Caki2 (cell line): ENCODE measurements around the gene NHLH1. TPM values are rescaled to one million over a fixed set of nuclear protein-coding genes. Genes with fewer than 3 reads are reported as not detected.

Source experiments
- DNase-seq: peaks from one replicate; pipeline ENCODE4 v3.0.0-alpha.2; 2015; ENCODE audit warnings: low read depth
- in situ Hi-C: cut with HindIII; loops from 2 replicates; pipeline ENCODE4 v1.10.0; 2016; ENCODE audit warnings: low sequenced_read_pairs, low pct_unique_long_range_greater_than_20kb, mixed read lengths
- total RNA-seq: library from RNA; depleted of rRNA; stranded (reverse); fragments of >200 nt; shearing (Covaris generic); gene quantifications from 2 replicates; pipeline ENCODE4 v1.2.3, GENCODE V29; 2014; ENCODE audit warnings: low replicate concordance; rRNA removed

Gene NHLH1
- total RNA-seq = not detected in 2 replicates

GRCh38 chr1:160366731-160367515, at the start of gene NHLH1:
NHLH1 (plus strand) TSS chr1:160367071; CDS start chr1:160370732, 3,661 bp downstream.
- in situ Hi-C loops = no loop called here
- no peak for DNase-seq

- in situ Hi-C loops = no loop called here
Observed at GRCh38 chr1:160322831-160323230, 44.0 kb upstream of the NHLH1 start.

DNA sequence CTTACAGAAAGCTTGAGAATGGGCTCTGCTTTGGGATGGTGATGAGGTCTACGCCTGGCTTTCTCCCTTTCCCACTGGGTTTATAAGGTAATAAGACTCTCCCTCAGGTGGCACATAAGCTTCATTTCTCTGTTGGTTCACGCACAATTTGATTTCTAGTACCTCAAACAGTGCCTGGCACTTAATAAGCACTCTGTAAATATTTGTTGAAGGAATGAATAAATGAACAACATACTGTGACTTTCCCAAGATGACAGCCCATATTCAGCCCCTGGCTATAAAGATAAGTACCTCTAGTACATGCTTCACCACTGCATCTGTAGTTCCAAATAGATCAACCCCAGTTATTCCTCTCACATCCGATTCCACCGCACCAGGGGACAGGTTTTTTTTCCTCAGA, 41.6 kb upstream of the NHLH1 start:
- in situ Hi-C loops = no loop called here

More at GRCh38 chr1:160322831-160323230, 44.0 kb upstream of the NHLH1 start:
- DNase-seq = no peak

DNA sequence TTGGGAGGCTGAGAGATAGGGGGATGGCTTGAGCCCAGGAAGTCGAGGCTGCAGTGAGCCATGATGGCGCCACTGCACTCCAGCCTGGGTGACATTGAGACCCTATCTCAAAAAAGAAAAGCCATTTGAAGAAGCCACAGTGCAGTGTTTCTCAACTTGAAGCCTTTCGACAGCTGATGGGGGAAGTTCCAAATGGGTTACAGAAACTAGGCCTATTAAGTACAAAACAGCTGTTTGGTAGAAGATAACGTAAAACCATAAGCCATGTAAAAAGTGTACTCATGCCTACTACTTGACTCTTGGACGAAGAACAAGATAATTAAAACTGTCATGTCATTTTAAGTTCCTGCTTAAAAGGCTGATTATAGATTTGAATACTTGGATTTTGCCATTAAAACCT, 40.5 kb upstream of the NHLH1 start:
- no peak for DNase-seq

More for the DNA sequence above, 41.6 kb upstream of the NHLH1 start:
- DNase-seq = no peak

GRCh38 chr1:160328184-160328583, 38.7 kb upstream of the NHLH1 start:
- DNase-seq = no peak
- in situ Hi-C loops = no loop called here

More for the DNA sequence above, 40.5 kb upstream of the NHLH1 start:
- in situ Hi-C loops = no loop called here

- DNase-seq = no peak
- in situ Hi-C loops = no loop called here
Observed at GRCh38 chr1:160330119-160330518, 36.8 kb upstream of the NHLH1 start.

DNA sequence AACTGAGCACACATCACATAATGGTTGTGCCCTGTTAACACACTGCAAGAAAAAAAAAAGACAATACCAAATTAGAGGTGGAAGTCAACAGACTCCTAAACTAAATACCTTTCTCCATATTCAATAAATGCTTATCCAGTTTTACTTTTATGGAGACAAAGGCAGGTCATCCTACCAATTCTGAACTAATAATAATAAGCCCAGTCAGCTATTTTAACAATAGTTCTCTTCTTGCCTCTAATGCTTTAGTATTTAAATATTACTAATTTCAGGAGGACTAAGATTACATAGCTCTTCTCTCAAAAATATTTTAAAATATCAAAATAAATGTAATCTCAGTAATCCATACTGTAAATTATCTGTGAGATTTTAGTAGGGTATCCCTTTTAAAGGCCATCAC, 34.4 kb upstream of the NHLH1 start:
- in situ Hi-C loops = no loop called here
- DNase-seq = no peak

GRCh38 chr1:160338580-160338979, 28.3 kb upstream of the NHLH1 start:
- no peak for DNase-seq
- in situ Hi-C loops = no loop called here

DNA sequence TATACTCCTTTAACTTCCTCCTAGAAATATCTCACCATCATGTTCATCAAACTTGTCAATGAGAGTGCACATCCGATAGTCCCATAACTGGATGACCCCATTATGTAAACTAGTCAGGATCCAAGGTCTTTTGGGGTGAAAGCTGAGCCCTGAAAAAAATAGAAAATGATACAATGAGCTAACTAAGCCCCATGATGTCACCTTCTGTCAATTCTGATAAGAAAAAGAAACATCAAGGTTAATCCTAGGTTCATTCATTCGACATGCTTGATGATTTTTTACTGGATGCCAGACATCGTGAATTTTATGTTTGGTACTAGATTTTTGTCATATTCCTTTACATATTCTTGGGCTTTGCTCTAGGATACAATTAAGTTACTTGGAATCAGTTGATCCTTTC, 26.7 kb upstream of the NHLH1 start:
- in situ Hi-C loops = no loop called here

DNA sequence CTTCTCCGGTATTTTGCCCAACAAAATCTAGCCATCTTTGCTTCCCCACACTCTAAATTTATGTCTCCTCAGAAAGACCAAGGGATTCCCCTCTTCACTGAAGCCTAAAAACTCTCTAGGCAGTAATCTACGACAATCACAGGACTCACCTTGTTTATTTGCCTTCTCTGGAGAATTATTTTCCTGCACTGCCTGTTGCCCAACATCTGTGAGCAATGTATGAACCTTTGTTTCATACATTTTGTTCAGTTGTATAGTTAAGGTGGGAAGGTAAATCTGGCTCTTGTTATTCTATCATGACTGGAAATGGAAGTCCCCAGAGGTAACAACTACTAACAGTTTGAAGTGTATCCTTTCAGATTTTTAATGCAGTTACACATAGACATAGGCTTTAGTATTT, 26.0 kb upstream of the NHLH1 start:
- in situ Hi-C loops = no loop called here
- DNase-seq = no peak

More for the DNA sequence above, 26.7 kb upstream of the NHLH1 start:
- DNase-seq = no peak

DNA sequence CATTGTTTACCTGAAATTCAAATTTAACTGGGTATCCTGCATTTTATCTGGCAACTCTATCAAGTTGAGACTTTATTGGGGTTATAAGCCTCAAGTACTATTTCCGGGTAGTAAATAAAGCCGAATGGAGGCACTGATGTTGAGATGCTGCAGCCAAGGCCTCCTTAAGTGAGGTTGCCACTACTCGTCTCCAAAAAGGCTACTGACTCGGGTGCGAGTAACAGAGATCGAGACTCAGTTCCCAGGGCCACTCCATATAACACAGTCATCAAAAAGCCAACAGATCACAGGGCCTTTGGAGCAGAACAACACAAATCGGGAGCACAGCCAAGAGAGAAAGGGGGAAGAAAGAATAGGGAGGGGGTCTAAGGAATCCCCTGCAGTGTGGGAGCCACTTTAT, 24.3 kb upstream of the NHLH1 start:
- DNase-seq = no peak
- in situ Hi-C loops = no loop called here

DNA sequence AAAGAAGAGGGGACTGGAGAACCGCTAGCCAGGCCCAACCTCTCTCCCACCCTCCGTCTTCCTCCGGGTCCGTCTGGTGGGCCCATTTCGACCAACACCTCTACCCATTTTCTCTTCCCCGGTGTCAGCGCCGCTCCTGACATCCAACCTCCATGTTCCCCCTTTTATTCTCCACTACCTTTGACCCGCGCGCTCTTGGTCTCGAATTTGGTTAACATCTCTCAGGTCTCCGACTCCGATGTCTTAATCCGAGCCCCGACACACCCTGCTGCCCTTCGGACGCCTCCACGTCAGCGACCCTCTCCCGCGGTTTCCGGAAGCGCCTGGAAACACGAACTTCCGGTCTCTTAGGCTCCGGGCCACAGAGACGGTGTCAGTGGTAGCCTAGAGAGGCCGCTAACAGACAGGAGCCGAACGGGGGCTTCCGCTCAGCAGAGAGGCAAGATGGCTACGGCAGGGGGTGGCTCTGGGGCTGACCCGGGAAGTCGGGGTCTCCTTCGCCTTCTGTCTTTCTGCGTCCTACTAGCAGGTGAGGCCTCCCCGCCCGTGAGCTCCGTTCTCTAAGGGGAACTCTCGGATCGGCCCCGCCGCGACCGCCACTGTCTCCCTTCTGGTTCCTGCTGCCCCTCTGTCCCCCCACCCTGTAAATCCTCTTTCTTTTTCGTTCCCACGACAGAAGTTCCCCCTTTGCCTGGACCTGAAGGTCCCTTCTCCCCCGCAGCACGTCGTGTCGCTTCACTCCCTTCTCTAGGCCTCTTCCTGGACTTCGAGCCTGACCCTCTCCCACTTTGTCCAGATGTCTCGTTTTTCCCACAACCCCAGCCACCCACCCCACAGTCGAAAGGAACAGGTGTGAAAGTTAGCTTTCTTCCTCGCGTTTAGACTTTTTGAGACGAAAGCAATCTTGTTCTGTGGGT, 23.7 kb upstream of the NHLH1 start, which contains the start of the genes COPA and NCSTN:
Gene COPA (minus strand): TSS at position 298 of the 917 bp plus-strand sequence. CDS start 80 bp downstream, at position 218.
Gene NCSTN (plus strand): TSS at position 431 of the 917 bp plus-strand sequence. CDS start 14 bp downstream, at position 445.
- DNase-seq = peak; percentile 89
- in situ Hi-C loops = no loop called here

DNA sequence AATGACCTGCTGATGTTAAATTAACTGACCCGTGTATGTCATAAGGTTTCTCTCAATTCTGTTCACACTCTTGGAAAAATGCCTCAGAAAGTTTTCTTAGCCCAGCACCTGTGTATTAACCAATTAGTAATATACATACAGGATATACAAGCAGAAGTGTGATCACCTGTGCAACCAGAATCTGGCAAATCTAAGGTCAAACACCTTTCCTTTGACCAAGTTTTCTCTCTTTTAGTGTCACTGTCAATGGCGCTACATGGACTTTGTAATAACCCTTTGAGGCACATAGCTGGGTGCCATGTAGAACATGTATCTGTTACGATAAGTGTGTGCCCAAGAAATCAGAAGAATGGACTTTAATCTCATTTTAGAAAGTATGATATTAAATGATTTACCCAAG, 22.6 kb upstream of the NHLH1 start:
- DNase-seq = no peak
- in situ Hi-C loops = no loop called here

DNA sequence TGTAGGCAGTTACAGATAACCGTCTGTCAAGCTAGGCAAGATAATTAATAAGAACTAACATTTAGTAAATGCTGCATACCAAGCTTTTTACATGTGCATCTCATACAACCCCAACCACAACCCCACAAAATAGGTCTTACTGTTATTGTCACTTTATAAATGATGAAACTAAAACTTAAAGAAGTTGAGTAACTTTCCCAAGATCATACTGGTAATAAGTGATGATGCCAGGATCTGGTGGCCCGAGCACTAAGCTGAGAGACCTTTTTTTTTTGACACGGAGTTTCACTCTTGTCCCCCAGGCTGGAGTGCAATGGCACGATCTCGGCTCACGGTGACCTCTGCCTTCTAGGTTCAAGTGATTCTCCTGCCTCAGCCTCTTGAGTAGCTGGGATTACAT, 21.9 kb upstream of the NHLH1 start:
- in situ Hi-C loops = no loop called here

GRCh38 chr1:160346463-160346862, 20.4 kb upstream of the NHLH1 start:
- no peak for DNase-seq
- in situ Hi-C loops = no loop called here

More for the DNA sequence above, 21.9 kb upstream of the NHLH1 start:
- DNase-seq = no peak

DNA sequence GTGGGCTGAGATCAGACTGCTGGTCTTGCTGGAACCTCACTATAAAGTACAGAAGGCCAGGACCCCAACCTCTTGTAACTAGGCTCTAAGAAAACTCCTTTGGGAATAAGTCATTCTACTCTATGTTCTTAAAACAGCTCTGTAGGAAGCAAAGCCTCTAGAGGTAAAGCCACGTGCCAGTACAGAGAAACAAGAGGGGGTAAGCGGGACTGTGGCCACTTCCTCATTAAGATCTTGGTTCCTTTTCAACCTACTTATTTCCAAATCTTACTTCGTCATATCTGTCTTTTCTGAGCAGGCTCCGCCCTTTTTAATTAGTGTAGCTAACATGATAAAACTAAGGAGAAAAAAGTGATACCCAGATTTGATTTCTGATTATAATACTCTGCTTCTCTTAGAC, 19.9 kb upstream of the NHLH1 start:
- in situ Hi-C loops = no loop called here
- no peak for DNase-seq

DNA sequence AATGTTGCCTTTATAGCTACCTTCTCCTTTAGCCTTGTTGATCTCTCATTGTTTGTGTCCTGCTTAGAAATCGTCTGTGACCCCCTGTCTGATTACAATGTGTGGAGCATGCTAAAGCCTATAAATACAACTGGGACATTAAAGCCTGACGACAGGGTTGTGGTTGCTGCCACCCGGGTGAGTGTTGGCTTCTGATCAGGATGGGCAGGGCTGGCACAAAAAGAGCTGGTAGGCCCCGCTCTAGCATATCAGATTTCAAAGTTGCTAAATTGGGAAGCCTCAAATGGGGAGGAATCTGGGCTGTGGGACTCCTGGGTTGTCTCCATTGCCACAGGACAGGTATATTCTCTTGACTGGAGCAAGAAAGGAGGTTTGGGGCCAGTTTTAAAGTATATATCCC, 15.2 kb upstream of the NHLH1 start:
- DNase-seq = no peak
- in situ Hi-C loops = no loop called here

DNA sequence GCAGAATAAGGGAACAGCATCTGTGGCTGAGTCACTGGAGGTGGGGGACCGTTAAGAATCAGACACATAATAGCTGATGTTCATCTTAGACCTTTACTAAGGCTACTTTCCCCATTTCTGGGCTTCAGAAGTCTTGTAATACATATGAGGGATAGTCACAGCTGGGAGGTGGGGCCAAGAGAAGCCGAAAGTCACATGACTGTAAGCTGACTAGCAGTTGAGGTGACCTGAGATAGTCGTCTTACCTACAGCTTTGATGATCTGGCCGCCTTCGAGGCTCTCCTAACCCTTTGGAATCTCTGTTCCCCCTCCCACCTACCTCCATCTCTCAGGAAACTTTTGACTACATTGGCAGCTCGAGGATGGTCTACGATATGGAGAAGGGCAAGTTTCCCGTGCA, 14.3 kb upstream of the NHLH1 start:
- in situ Hi-C loops = no loop called here
- no peak for DNase-seq

DNA sequence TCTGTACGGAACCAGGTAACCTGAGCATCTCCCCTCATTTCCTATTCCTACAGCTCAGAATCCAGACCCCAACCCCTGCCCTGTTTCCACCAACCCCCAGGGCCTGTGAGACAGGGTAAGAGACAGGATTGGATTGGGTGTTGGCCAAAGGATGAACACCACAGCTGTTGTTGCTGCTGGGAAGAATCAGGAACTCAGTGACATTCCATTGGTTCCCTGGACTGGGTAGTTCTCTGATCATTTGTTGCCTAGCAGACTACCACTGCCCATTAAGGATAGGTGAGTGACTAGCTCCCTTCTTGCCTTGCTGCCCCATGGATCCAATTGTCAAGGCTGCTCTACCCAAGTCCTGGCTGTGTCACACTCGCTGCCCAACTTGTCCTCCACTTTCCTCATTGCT, 13.6 kb upstream of the NHLH1 start:
- in situ Hi-C loops = no loop called here
- DNase-seq = no peak
